HG03457 (cell line): ENCODE data around the gene TSPAN9.

Experiments used
- ATAC-seq: cut with Tn5 transposase; IDR thresholded peaks from one replicate; pipeline ENCODE4 v1.9.1; 2021; ENCODE audit warnings: moderate number of reproducible peaks; ENCODE audit not compliant: unreplicated experiment

Gene TSPAN9

GRCh38 chr12:3220382-3221321, 143.5 kb downstream of the TSPAN9 start:
- no peak for ATAC-seq

GRCh38 chr12:3222306-3222705, 145.1 kb downstream of the TSPAN9 start:
- ATAC-seq, result no peak

DNA sequence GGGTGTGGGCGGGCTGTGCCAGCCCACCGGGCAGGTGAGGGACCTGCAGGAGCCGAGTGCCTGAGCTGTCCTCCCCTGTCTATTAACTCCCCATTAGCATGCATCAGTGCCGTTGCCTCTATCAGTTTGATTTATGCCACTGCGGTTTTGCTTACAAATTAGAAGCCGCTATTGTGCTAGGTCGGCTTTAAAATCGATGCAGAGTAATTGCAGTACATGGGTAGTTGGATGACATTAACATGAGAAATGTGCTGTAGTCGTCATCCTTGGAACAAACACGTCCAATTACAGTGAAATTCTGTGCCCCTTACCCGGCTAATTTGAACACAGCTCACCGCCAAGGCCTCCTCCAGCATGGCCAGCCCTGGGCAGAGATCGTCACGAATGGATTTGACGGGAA, 145.8 kb downstream of the TSPAN9 start:
- ATAC-seq, result no peak

DNA sequence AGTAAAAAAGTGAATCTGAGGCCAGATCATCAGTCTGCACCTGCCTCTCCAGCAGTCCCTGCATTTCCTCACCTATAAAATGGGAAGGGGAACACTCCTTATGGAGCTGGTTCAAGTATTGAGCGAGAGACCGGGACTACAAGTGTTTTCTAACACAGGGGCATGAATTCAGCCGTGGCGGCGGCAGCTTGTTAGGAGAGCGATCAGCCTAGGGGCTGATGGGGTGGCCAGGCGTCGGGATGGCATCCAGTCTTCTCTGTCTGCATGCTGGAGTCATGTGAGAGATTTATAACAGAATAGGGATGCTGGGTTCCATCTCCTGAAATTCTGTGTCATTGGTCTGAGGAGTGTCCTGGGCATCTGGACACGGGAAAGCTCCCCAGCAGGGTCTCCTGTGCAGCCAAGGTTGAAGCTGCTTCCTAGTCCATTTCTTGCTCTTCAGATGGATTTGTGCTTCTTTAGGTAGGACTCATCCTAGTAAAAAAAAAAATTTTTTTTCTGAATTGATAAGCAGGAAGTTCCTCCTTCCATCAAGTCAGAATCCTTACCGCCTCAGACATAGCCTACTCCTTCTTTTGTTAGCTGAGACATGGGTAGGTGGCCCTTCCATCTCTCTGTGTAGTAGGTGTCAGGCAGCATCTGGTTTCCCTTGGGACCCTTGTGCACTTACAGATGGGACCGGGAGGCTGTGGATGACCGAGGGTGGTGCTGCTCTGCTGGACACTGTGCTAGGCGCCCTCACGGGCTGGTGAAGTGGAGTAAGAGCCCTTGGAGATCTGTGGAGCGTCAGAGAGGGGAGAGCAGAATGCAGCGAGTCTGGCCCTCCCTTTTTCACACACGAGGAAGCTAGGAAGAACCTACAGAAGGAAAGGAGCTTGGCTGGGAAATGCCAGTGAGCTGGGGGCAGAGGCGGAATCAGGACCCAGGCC, 146.7 kb downstream of the TSPAN9 start:
- ATAC-seq, result no peak

- ATAC-seq, result no peak
These were observed 147.3 kb downstream of the TSPAN9 start for GRCh38 chr12:3224530-3224903.

DNA sequence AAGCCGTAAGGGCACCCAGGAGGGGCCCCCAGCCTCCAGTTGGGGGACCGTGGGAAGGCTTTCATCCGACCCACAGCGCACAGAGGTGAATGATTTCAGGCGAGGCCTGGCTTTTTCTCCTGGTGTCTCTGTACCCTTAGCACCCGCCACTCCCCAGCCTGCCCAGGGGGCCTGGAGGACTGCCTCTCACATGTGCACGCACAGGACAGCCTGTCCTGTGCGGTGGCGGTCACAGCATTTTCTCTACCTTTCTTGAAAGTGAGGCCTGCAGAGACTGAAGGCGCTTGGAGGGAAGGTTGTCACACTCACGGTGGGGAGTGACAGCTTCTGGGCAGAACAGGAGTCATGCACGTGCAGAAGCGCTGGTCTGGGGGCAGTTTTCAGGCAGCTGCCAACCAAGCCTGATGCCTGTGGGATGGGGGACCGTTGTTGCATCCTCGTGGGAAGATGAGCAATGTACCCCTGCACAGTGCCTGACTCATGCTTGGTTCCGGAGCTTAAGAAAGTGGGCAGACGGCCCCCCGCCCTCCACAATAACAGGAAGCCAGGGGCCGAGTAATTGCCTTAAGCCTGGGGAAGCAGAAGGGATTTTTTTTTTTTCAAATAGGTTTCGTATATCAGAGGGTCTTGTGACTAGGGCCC, 148.1 kb downstream of the TSPAN9 start:
- ATAC-seq, result no peak

- no peak for ATAC-seq
These were observed 148.6 kb downstream of the TSPAN9 start for GRCh38 chr12:3225796-3226180.

DNA sequence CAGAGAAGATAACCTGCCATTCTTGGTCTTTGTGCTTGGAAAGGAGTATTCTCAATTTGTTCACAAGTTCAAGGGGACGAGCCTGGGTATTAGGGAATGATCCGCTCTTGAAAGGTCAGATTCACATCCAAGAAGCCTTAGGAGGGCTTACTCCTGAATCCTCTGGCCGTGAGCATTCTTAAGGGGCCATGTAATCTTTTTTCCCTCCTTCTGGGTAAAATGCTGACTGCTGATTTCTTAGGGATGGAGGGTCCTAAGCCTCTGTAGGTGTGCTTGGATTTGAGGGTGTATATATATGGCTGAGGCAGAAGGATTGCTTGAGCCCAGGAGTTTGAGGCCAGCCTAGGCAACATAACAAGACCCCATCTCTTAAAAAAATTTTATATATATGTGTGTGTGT, 149.1 kb downstream of the TSPAN9 start:
- no peak for ATAC-seq

DNA sequence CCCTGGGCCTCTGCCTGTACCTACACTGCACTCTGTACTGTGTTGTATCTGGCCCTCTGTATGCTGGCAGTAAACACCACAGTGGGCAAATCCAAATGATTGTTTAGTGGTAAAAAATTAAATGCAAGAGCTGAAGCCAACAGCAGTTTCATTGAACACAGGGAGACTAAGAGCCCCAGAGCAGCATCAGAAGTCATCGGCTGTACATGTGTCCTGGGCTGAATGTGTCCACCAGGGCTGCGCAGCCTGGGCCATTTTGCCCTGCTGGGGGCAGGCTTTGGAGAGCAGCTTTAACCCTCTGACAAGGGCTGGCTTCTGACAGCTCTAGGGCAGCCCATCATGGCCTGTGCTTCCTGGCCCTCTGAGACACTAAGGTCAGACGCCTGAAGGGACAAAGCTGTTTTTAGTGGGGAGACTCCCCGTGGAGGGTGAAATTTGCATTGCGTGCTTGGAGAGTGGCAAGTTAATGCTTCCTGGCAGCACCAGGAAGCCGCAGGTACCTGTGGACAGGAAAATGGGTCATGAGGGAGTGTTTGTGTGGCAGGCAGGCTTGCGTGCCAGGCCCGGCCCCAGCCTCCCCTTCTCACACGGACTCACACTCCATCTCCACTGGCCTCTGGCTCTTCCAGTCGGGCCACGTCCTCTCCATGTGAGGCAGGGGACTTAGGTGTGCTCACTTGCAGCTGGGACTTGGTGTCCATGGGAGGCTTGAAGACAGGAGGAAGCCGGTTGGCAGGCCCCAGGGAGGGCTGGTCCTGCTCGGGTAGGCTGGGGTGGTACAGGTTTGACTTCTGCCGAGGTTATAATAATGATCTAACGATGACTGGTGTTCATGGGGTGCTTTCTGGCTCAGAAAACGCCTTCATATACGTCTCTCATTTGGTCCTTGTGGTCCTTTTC, 150.1 kb downstream of the TSPAN9 start:
- no peak for ATAC-seq

DNA sequence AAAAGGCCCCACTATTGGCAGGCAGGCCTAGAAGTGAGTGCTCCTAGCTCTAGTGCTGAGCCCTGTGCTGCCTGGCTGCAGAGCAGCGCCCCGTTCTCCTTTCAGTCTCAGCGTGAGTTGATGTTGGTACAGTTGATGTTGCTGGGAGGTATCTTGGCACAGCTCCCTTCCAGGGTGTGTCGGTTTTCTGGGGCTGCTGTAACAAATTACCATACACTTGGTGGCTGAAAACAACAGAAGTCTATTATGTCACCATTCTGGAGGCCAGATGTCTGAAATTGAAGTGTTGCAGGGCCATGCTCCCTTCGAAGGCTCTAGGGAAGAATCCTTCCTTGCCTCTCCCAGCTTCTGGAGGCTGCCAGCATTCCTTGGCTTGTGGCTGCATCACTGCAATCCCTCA, 151.4 kb downstream of the TSPAN9 start:
- no peak for ATAC-seq

- ATAC-seq, result no peak
These were observed 152.4 kb downstream of the TSPAN9 start for GRCh38 chr12:3229577-3229976.

DNA sequence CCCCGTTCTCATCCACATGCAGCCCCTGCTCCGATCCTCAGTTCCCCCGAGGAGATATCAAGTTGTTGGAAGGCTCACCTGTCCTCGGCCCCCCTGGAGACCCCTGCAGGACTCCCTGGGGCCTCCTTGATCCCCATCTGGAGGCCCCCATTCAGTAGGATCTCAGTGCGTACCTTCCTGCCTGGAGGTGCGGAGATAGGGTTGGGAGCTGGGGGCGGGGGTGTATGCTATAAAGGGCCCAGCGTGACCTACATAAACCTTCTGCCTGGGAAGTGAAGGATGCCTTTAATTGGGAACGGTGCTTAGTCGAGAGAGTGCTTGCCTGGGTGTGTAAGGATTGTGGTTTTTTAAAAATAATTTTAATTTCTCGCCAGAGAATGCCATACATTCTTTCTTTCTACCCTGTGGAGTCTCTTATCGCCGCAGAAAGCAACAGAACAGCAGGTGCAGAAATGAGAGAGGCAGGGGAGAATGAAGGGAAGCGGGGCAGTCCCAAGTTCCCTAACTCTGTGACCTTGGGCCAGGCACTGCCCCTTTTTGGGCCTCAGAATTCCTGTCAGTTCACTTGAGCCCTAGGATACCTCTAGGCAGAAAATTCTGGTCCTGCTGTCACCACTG, 153.7 kb downstream of the TSPAN9 start:
- ATAC-seq, result no peak

DNA sequence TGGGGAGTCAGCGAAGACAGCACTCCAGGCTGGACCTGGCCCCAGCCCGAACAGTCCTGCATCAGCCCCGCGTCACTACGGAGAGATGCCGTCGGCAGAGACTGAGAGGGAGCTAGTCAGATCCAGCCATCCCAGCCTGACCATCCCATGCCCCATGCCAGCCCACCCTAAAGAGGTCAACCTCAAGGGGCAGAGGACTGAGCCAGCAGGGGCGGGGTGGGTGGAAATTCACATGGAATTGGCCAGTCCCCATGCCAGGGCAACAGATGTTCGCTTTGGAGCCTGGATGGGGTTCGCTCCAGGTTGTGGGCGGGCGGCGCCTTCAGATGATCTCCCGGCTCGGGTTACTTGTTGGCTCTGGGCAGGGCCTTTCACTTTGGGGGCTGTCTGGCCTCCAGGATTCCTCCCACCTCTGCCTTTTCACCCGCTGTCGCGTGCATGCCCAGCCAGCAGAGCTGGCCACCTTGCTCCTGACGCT, 154.3 kb downstream of the TSPAN9 start:
- ATAC-seq, result no peak

DNA sequence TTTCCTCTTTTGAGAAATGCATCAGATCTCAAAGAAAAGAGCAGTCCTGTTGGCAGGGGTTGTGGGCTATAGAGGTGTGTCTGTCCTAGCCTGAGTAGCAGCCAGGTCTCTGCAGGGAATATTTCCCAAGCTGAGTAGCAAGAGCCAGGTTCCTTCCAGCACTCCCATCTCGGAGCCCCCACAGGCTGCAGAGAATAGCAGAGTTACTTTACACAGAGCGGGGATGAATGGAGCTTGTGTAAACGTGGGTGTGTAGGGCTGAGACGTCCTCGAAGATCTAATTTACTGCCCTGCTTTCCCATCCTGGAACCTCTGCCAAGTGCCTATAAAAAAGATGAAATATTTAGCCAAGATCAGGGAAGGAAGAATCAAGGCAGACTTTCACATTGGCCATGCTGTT, 156.6 kb downstream of the TSPAN9 start:
- no peak for ATAC-seq

- ATAC-seq, result no peak
These were observed 159.4 kb downstream of the TSPAN9 start for GRCh38 chr12:3236345-3237187.

DNA sequence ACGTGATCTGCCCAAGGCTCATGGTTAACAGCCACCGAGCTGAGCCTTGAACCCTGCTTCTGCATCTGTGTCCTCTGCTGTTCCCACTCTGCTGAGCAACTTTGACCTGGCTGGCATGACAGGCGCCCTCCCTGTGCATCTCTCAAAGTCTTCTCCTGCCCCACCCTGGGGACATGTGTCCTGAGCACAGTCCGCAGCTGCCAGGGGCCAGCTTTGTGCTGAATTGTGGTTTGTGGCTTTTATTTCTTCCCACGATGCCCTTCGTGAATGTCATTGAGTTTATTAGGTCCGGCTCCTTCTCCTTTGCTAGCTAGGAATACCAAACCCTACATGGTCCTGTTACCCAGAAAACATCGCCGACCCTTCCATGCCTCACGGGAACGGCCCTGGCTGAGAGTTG, 161.0 kb downstream of the TSPAN9 start:
- no peak for ATAC-seq

GRCh38 chr12:3241621-3242020, 164.4 kb downstream of the TSPAN9 start:
- no peak for ATAC-seq

GRCh38 chr12:3242199-3242863, 165.2 kb downstream of the TSPAN9 start:
- ATAC-seq, result no peak
